Ishikawa (cell line): ENCODE results near the gene SEMA6B.

Experiments used
- CEBPB ChIP-seq: IDR thresholded peaks from 2 replicates; pipeline ENCODE4 v1.6.1; 2012
- CREB1 ChIP-seq: IDR thresholded peaks from 2 replicates; pipeline ENCODE4 v1.6.1; 2012; ENCODE audit warnings: low read depth
- EGR1 ChIP-seq: IDR thresholded peaks from 2 replicates; pipeline ENCODE4 v1.6.1; 2012
- EP300 ChIP-seq: IDR thresholded peaks from 2 replicates; pipeline ENCODE4 v1.6.1; 2012; ENCODE audit warnings: borderline replicate concordance
- FOXM1 ChIP-seq: IDR thresholded peaks from 2 replicates; pipeline ENCODE4 v1.6.1; 2012; ENCODE audit warnings: low read depth, borderline replicate concordance
- MAX ChIP-seq: IDR thresholded peaks from 2 replicates; pipeline ENCODE4 v1.6.1; 2012
- NFIC ChIP-seq: IDR thresholded peaks from 2 replicates; pipeline ENCODE4 v1.6.1; 2012
- RAD21 ChIP-seq: IDR thresholded peaks from 2 replicates; pipeline ENCODE4 v1.6.1; 2012; ENCODE audit warnings: low read depth
- REST ChIP-seq: IDR thresholded peaks from 2 replicates; pipeline ENCODE4 v1.6.1; 2012; ENCODE audit warnings: low read depth, mild to moderate bottlenecking
- TAF1 ChIP-seq: IDR thresholded peaks from 2 replicates; pipeline ENCODE4 v1.6.1; 2012; ENCODE audit warnings: low read depth, mild to moderate bottlenecking
- TCF12 ChIP-seq: IDR thresholded peaks from 2 replicates; pipeline ENCODE4 v1.6.1; 2012; ENCODE audit warnings: low read depth
- TEAD4 ChIP-seq: IDR thresholded peaks from 2 replicates; pipeline ENCODE4 v1.6.1; 2012
- USF1 ChIP-seq: IDR thresholded peaks from 2 replicates; pipeline ENCODE4 v1.6.1; 2012
- YY1 ChIP-seq: IDR thresholded peaks from 2 replicates; pipeline ENCODE4 v1.6.1; 2012; ENCODE audit warnings: low read depth
- ZBTB7A ChIP-seq: IDR thresholded peaks from 2 replicates; pipeline ENCODE4 v1.6.1; 2012; ENCODE audit warnings: low read depth

SEMA6B gene

GRCh38 chr19:4592445-4592844, 33.0 kb upstream of the SEMA6B start:
- TF ChIP-seq MAX (no peak), REST (no peak), USF1 (no peak), EP300 (no peak), TCF12 (no peak), FOXM1 (no peak), TEAD4 (no peak), EGR1 (no peak), TAF1 (no peak), YY1 (no peak)

GRCh38 chr19:4591320-4591719, 31.8 kb upstream of the SEMA6B start:
- TF ChIP-seq RAD21 (no peak), CEBPB (no peak), CREB1 (no peak), REST (no peak), TCF12 (no peak), ZBTB7A (no peak), FOXM1 (no peak), TEAD4 (no peak), MAX (no peak), EP300 (no peak), USF1 (no peak), NFIC (no peak), EGR1 (no peak)

- no peak for TF ChIP-seq TCF12
- TF ChIP-seq NFIC = no peak
- no peak for TF ChIP-seq RAD21
- TF ChIP-seq EP300 = no peak
- no peak for TF ChIP-seq CEBPB
- no peak for TF ChIP-seq USF1
Observed at GRCh38 chr19:4590559-4590958, 31.1 kb upstream of the SEMA6B start.

GRCh38 chr19:4589579-4590410, 30.3 kb upstream of the SEMA6B start:
- TF ChIP-seq FOXM1 (no peak), RAD21 (0 out of 2 replicates have a peak, but pooled peaks have one; percentile 7)

GRCh38 chr19:4588291-4588761, 28.8 kb upstream of the SEMA6B start:
- TF ChIP-seq YY1 (no peak), CREB1 (no peak), NFIC (no peak), RAD21 (no peak)

- TF ChIP-seq CEBPB = no peak
- no peak for TF ChIP-seq TEAD4
- no peak for TF ChIP-seq EGR1
- no peak for TF ChIP-seq ZBTB7A
- no peak for TF ChIP-seq TCF12
- TF ChIP-seq RAD21 = no peak
- TF ChIP-seq FOXM1 = no peak
- TF ChIP-seq USF1 = no peak
- no peak for TF ChIP-seq MAX
- TF ChIP-seq REST = no peak
- TF ChIP-seq EP300 = no peak
- no peak for TF ChIP-seq TAF1
- TF ChIP-seq CREB1 = no peak
- no peak for TF ChIP-seq NFIC
- TF ChIP-seq YY1 = no peak
Observed at GRCh38 chr19:4587527-4587926, 28.0 kb upstream of the SEMA6B start.
